Heart left ventricle (tissue), 16 donors: ENCODE data around the gene NNMT. TPM values are rescaled to one million over a fixed set of nuclear protein-coding genes. Genes with fewer than 3 reads are reported as not detected.
A peak's percentile ranks its signal among the peaks of the same experiment; 100 is the strongest.

Source experiments
- ATAC-seq, 4 donors: fragments of 200-7000 bp; cut with Tn5 transposase; one replicate each; pipeline ENCODE4 v1.9.1; 2020 to 2022; ENCODE audit warnings: moderate library complexity in 4 of 4, mild to moderate bottlenecking in 3 of 4, moderate number of reproducible peaks in 1 of 4
- DNase-seq, 5 donors: peaks; one replicate each; pipeline ENCODE4 v3.0.0-alpha.2; 2020
- H3K27ac ChIP-seq, 12 donors: fragments of 200-600 bp; sonication (generic) in 4 of 12; one replicate each; pipeline versions ENCODE4 v1.5.0 to v1.8.0; 2016 to 2022; ENCODE audit warnings: mild to moderate bottlenecking in 2 of 12
- H3K27me3 ChIP-seq, 9 donors: fragments of 200-600 bp; sonication (generic) in 2 of 9; one replicate each; pipeline versions ENCODE4 v1.5.1 to v1.8.0; 2016 to 2022; ENCODE audit warnings: mild to moderate bottlenecking in 3 of 9
- H3K36me3 ChIP-seq, 9 donors: fragments of 200-600 bp; sonication (generic) in 2 of 9; one replicate each; pipeline versions ENCODE4 v1.5.0 to v1.8.0; 2018 to 2022; ENCODE audit warnings: mild to moderate bottlenecking in 2 of 9
- H3K4me1 ChIP-seq, 12 donors: fragments of 200-600 bp; sonication (generic) in 4 of 12; one replicate each; pipeline versions ENCODE4 v1.5.0 to v1.8.0; 2016 to 2022; ENCODE audit warnings: mild to moderate bottlenecking in 3 of 12
- H3K4me3 ChIP-seq, 12 donors: fragments of 200-600 bp; sonication (generic) in 4 of 12; one replicate each; pipeline versions ENCODE4 v1.5.0 to v1.8.0; 2017 to 2022; ENCODE audit warnings: mild to moderate bottlenecking in 9 of 12, moderate library complexity in 4 of 12
- H3K9me3 ChIP-seq, 12 donors: fragments of 200-600 bp; sonication (generic) in 4 of 12; one replicate each; pipeline versions ENCODE4 v1.5.0 to v1.8.0; 2016 to 2022; ENCODE audit warnings: mild to moderate bottlenecking in 1 of 12
- CTCF ChIP-seq, 12 donors: fragments of 200-600 bp; sonication (generic) in 4 of 12; IDR thresholded peaks; one replicate each; pipeline versions ENCODE4 v1.5.0 to v1.8.0; 2018 to 2022; ENCODE audit warnings: antibody characterized with exemption in 12 of 12, mild to moderate bottlenecking in 5 of 12
- POLR2A ChIP-seq, 2 donors: fragments of 450-650 bp; IDR thresholded peaks; one replicate each; pipeline ENCODE4 v1.6.1; 2017; ENCODE audit warnings: antibody characterized with exemption in 2 of 2, mild to moderate bottlenecking in 2 of 2, moderate library complexity in 2 of 2
- WGBS, 4 donors: extraction: QIAGEN DNeasy Blood & Tissue Kit in 2 of 4; methylation state at CpG; one replicate each; pipeline versions ENCODE4 v1.1.5 to v1.1.7; 2013 to 2018; 5-methylcytosine and 5-hydroxymethylcytosine counted together
- intact Hi-C, 10 donors: fragments of 100-400 bp; cut with DNase I; formaldehyde crosslinking; loops; one replicate each; pipeline versions ENCODE4 v1.11.1 to v1.14.2; 2022
- polyA plus RNA-seq, 2 donors: library from polyadenylated mRNA; stranded (reverse); fragments of 200-250 nt; gene quantifications; one replicate each; pipeline ENCODE4 v1.2.3, GENCODE V29; 2013
- total RNA-seq, 9 donors: library from RNA; depleted of rRNA in 2 of 9; stranded (reverse); fragments of >200 nt in 2 of 9; fragmentation: NEBNext Ultra II Directional in 3 of 9; extraction: Animal tissue kit (Norgen Biotek cat#: 25700) in 3 of 9; gene quantifications; one replicate each; pipeline versions ENCODE4 v1.1.0 to v1.2.4, GENCODE V29; 2016 to 2023
- donor health status: ischemic (EF 13 %, LVEDD 7.1; RV severe dilation, severe dysfunction).
- donor health status: healthy with polysubstance abuse.
- donor health status: DM: no; HTN: yes; CAD: no.
- donor health status: DM: no; HTN: no; CAD: no.
- donor health status: ischemic (EF 25% LVEDD 6.9; RV normal size, moderate dysfunction).
- donor health status: ischemic (EF 25% LVEDD 5.7; RV mildly dilated, moderate dysfunction).
- donor health status: healthy.
- donor health status: DM: yes; HTN: yes; CAD: no.
- donor health status: ischemic (EF 35%, LVEDD 5.7; RV mildly dilated, moderate dysfunction).
- donor health status: nonischemic (EF 11% LVEDD 7.7; RV severe dilation, severe dysfunction).
- donor health status: DM: yes; HTN: yes; CAD: no.
- donor health status: PGD.
- donor health status: ischemic (EF 29% LVEDD 5.4; RV normal size, mild dysfunction).
- donor health status: nonischemic (EF 23%, LVEDD 6.1; RV moderate dilation, normal function).

The NNMT gene
- total and polyA plus RNA-seq, 11 donors, result 12.4 to 146 (median 27.9) TPM

GRCh38 chr11:114279792-114280546, 16.2 kb upstream of the NNMT start:
- TF ChIP-seq POLR2A (IDR thresholded peaks at IDR 0.05), result no peak
- TF ChIP-seq CTCF (IDR thresholded peaks at IDR 0.05), result no peak
- intact Hi-C loops, result loop anchor here in 9 of 10 donors (2.0 to 10.0 kb wide), 10 partner anchors 37 to 485 kb away; partner anchors contain the start of genes C11orf71 (in 1 of the 9) and RBM7 (in 1 of the 9)
- Histone ChIP-seq H3K9me3 (no peaks in the 10 kb centered on the region), H3K36me3 (no peaks in the 10 kb centered on the region), H3K4me1 (peaks cover 0 to 27% (median 14%) of the 10 kb centered on the region in 12 donors), H3K27ac (peak overlapping the region in 4 of 12 donors; percentile 30 to 67 (median 44)), H3K27me3 (no peaks in the 10 kb centered on the region), H3K4me3 (no peak overlapping the region)
- DNase-seq (no peak), ATAC-seq (peak in 2 of 4 donors; percentile 37 to 57)
- 76 to 91% (median 83%) methylated on average over 9 of the region's 9 CpGs for WGBS, 4 donors

GRCh38 chr11:114280696-114281095, 15.5 kb upstream of the NNMT start:
- Histone ChIP-seq H3K27ac (peak overlapping the region in 6 of 12 donors; percentile 30 to 67 (median 48)), H3K36me3 (no peaks in the 10 kb centered on the region), H3K9me3 (no peaks in the 10 kb centered on the region), H3K4me1 (peaks cover 0 to 27% (median 14%) of the 10 kb centered on the region in 12 donors), H3K27me3 (no peaks in the 10 kb centered on the region), H3K4me3 (no peak overlapping the region)
- ATAC-seq (peak; percentile 48 to 92 (median 80)), DNase-seq (peak; percentile 55 to 69 (median 64))
- TF ChIP-seq POLR2A (IDR thresholded peaks at IDR 0.05), result peak in 1 of 2 donors; percentile 23
- peak; percentile 41 to 81 (median 70) for TF ChIP-seq CTCF (IDR thresholded peaks at IDR 0.05)
- WGBS, 4 donors, result 29 to 45% (median 35%) methylated on average over 2 to 6 of the region's 6 CpGs
- intact Hi-C loops, result loop anchor here in 9 of 10 donors (2.0 to 10.0 kb wide), 10 partner anchors 37 to 484 kb away; partner anchors contain the start of genes C11orf71 (in 1 of the 9) and RBM7 (in 1 of the 9)

GRCh38 chr11:114281388-114281956, 14.7 kb upstream of the NNMT start:
- Histone ChIP-seq H3K4me3 (no peak overlapping the region), H3K27ac (peak overlapping the region in 4 of 12 donors; percentile 30 to 67 (median 42)), H3K9me3 (no peaks in the 10 kb centered on the region), H3K36me3 (no peaks in the 10 kb centered on the region), H3K27me3 (no peaks in the 10 kb centered on the region), H3K4me1 (peaks cover 0 to 27% (median 14%) of the 10 kb centered on the region in 12 donors)
- ATAC-seq, result no peak
- no peak for DNase-seq
- 87 to 95% (median 92%) methylated on average over 1 of the region's 1 CpG for WGBS, 4 donors
- TF ChIP-seq POLR2A (IDR thresholded peaks at IDR 0.05) (no peak), CTCF (IDR thresholded peaks at IDR 0.05) (no peak)
- intact Hi-C loops, result loop anchor here in 9 of 10 donors (2.0 to 10.0 kb wide), 10 partner anchors 36 to 483 kb away; partner anchors contain the start of genes C11orf71 (in 1 of the 9) and RBM7 (in 1 of the 9)

- TF ChIP-seq POLR2A (IDR thresholded peaks at IDR 0.05) (no peak), CTCF (IDR thresholded peaks at IDR 0.05) (no peak)
- intact Hi-C loops, result loop anchor here in 9 of 10 donors (5.0 to 10.0 kb wide), 8 partner anchors 35 to 482 kb away; partner anchors contain the start of genes C11orf71 (in 1 of the 9) and RBM7 (in 1 of the 9)
- H3K4me1 ChIP-seq, result peaks cover 0 to 27% (median 14%) of the 10 kb centered on the region in 12 donors
- H3K27me3 ChIP-seq, result no peaks in the 10 kb centered on the region
- 80 to 90% (median 83%) methylated on average over 3 of the region's 3 CpGs for WGBS, 4 donors
- H3K4me3 ChIP-seq, result no peak overlapping the region
- no peaks in the 10 kb centered on the region for H3K36me3 ChIP-seq
- ATAC-seq (no peak), DNase-seq (no peak)
- no peak overlapping the region for H3K27ac ChIP-seq
- H3K9me3 ChIP-seq, result no peaks in the 10 kb centered on the region
Observed at GRCh38 chr11:114282488-114282887, 13.7 kb upstream of the NNMT start.
